GM23338 (cell line): ENCODE data around the gene SRSF2.

Source experiments
- CREB1 ChIP-seq: fragments of 250-450 bp; sonication (Bioruptor Pico); IDR thresholded peaks from 2 replicates; pipeline ENCODE4 v1.5.0; 2020; ENCODE audit warnings: low read depth, mild to moderate bottlenecking, moderate library complexity
- CTCF ChIP-seq, 2 experiments: fragments of 200-600 bp in 1 of 2; sonication (generic) in 1 of 2; conservative IDR thresholded peaks; 2 replicates each; pipeline versions ENCODE4 v1.5.1 to v1.6.1; 2016 to 2017; ENCODE audit warnings: antibody characterized with exemption in 2 of 2, low read depth in 2 of 2, mild to moderate bottlenecking in 2 of 2, moderate library complexity in 1 of 2
- EZH2 ChIP-seq: fragments of 200-600 bp; sonication (generic); IDR thresholded peaks from one replicate; pipeline ENCODE4 v1.8.0; 2017; ENCODE audit warnings: antibody characterized with exemption, mild to moderate bottlenecking, low read depth; ENCODE audit not compliant: unreplicated experiment
- JUNB ChIP-seq: IDR thresholded peaks from one replicate; pipeline ENCODE4 v1.6.1; 2016; ENCODE audit warnings: antibody characterized with exemption; ENCODE audit not compliant: unreplicated experiment
- REST ChIP-seq: IDR thresholded peaks from one replicate; pipeline ENCODE4 v1.6.1; 2018; ENCODE audit warnings: antibody characterized with exemption; ENCODE audit not compliant: unreplicated experiment

- TF ChIP-seq CTCF (conservative IDR thresholded peaks at IDR 0.05; ENCODE audit: low read depth in 2 of 2) = no peak
- no peak for TF ChIP-seq EZH2
- no peak for TF ChIP-seq JUNB
- TF ChIP-seq REST = no peak
- TF ChIP-seq CREB1 (CRISPR knock-in tag) = no peak
Observed at GRCh38 chr17:76706817-76707216, 30.3 kb downstream of the SRSF2 start.
